A673 (cell line): ENCODE measurements around the gene STAB1.

Experiments
- CTCF ChIP-seq: fragments of 300-800, 200-600 bp; sonication (generic); conservative IDR thresholded peaks from 2 replicates; pipeline ENCODE4 v1.5.1; 2017; ENCODE audit warnings: low read depth, mild to moderate bottlenecking, antibody characterized with exemption, low read length, moderate library complexity, mixed read lengths
- EZH2 ChIP-seq: fragments of 200-600 bp; sonication (generic); IDR thresholded peaks from 2 replicates; pipeline ENCODE4 v1.6.1; 2017; ENCODE audit warnings: borderline replicate concordance, low read depth, mild to moderate bottlenecking, mixed read lengths, antibody characterized with exemption, low read length; ENCODE audit not compliant: poor library complexity, severe bottlenecking

- TF ChIP-seq CTCF (no peak), EZH2 (no peak)
Observed at GRCh38 chr3:52452126-52452525, 43.0 kb upstream of the STAB1 start.
